ENCODE data around the gene ZNF618.
"Not testable (repeated sequence)": the region's sequence is repeated elsewhere in the genome, so short reads cannot be mapped to it uniquely, and the experiment has no call there.

ZNF618 gene

GRCh38 chr9:113984639-113985380 lies 108.7 kb downstream of the ZNF618 start:
- in situ Hi-C loops (cut with MboI; ENCODE audit: low sequenced_read_pairs), result no loop called here

DNA sequence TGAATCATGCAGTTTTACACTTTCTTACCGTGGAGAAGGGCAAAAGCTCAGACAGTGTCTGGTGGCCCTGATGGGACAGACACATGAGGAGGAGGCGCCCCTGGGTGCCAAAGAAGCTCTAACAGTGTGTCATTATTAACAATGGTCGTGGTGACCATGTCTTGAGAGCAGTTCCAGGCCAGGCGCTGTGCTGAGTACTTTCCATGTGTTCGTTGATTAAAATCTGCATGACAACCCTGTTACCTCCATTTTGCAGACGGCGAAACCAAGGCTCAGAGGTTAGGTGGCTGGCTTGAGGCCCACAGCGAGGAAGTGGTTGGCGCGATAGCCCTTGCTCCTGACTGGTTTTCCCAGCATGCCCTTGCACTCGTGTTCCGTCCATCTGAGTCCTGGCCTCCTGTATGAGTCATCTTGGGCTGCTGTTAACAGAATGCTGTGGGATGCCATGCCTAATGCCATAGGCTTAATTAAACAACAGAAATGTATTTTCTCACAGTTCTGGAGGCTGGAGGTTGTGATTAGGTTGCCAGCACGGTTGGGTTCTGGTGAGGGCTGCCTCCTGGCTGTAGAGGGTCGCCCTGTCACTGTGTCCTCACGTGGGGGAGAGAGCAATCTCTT lies 110.0 kb downstream of the ZNF618 start:
- in situ Hi-C loops (cut with MboI; ENCODE audit: low sequenced_read_pairs), result no loop called here

DNA sequence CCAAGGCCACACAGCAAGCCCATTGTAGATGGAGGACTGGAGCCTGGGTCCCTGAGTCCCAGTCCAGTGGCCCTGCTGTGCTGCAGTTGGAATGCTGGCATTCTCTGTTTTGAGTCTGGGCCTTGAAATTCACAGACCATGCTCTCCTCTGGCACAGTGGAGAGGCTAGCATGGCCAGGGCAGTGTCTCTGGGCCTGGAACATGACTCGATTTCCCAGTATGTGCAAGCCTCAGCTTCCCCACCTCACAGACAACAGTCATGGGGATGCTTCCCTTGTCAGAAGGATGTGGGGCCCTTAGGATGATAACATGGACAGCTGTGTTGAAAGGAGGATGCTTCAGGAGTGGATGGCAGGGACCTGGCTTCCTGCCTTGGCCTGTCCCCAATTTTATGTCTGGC lies 110.8 kb downstream of the ZNF618 start:
- in situ Hi-C loops (cut with MboI; ENCODE audit: low sequenced_read_pairs), result no loop called here

DNA sequence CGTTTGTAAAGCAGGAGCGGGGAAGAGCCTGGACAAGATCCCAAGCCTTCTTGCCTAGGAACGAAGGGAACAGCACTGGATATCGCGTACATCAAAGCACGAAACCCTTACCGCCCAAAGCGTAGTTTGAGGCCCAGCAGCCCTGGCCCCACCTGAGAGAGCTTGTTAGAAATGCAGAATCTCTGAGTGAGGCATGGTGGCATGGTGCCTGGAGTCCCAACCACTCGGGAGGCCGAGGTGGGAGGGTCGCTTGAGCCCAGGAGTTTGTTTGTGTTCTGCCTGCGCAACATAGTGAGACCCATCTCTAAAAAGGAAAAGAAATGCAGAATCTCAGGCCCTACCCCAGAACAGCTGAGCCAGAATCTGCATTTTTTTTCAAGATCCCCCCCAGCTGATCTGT lies 111.4 kb downstream of the ZNF618 start:
- in situ Hi-C loops (cut with MboI; ENCODE audit: low sequenced_read_pairs), result no loop called here

DNA sequence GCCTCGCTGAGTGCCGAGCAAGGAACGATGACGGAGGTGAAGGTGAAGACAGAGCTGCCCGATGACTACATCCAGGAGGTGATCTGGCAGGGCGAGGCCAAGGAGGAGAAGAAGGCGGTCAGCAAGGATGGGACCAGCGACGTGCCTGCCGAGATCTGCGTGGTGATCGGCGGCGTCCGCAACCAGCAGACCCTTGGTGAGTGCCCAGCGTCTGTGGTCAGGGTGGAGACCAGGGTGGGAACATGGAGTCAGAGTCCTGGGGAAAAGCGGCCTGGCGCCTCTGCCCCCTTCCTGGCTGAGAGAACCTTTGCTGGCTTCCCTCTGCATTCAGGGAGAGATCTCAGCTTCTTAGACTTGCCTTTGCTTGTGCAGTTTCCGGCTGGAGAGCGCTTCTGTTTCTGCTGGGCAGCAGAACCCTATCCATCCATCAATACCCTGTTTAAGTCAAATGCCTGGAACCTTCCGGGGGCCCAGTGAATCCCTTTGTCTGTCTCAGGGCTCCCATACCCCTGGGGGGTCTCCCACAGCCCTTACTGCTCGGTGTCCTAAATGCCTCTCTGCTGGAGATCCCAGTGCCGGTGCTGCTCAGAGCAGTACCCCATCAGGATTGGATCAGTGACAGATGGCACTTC lies 112.4 kb downstream of the ZNF618 start:
- in situ Hi-C loops (cut with MboI; ENCODE audit: low sequenced_read_pairs), result no loop called here

GRCh38 chr9:113989017-113989713 lies 113.1 kb downstream of the ZNF618 start:
- in situ Hi-C loops (cut with MboI; ENCODE audit: low sequenced_read_pairs), result no loop called here

- in situ Hi-C loops (cut with MboI; ENCODE audit: low sequenced_read_pairs), result no loop called here
Observed at GRCh38 chr9:113989714-113990569, 113.8 kb downstream of the ZNF618 start.

DNA sequence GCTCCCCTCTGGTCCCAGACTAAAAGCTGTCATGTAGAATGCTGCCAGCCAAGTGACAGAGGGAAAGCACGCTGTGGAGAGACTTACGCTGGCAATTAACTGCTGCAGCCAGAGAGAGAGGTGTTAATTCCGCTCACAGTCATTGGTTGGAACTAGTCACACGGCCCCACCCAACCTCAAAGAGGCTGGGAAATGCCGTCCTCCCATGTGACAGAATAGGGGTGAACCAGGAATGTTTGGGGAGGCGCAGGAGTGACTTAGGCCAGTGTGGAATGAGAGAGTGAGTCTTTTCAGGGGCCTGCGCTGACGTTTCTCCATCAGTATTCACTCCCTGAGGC lies 114.4 kb downstream of the ZNF618 start:
- in situ Hi-C loops (cut with MboI; ENCODE audit: low sequenced_read_pairs), result no loop called here

- in situ Hi-C loops (cut with MboI; ENCODE audit: low sequenced_read_pairs), result no loop called here
Observed at GRCh38 chr9:113990975-113991471, 114.9 kb downstream of the ZNF618 start.

GRCh38 chr9:113991714-113992113 lies 115.6 kb downstream of the ZNF618 start:
- in situ Hi-C loops (cut with MboI; ENCODE audit: low sequenced_read_pairs), result no loop called here

DNA sequence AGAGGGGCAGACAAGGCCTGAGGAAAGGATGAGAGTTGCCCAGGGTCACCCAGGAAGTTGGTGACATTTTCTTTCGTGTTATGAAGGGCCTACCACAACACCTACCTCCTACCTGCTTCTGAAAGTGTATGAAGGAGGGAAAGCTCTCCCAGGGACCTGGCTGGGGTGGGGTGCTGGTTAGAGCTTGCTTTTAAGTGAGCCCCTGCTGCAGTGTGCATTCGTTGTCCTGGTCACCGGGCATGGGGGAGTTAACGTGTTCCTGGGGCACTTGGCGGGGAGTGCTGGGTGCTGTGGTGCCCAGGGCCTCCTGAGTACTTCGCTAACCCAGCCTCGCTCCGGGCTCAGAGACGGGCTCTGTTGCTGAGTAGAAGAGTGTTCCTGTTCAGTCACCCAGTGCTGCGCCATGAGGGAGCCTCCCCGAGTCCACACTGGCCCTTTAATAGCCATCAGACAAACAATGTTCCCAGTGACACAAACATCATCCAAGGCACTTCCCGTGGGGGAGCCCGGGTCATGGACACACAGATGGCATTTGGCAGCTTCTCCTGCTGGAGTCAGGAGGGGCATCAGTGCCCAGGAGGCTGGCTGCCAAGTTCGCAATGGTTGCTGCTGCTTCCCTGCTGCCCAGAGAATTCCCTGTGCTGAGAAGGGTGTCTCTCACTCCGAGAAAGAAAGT lies 116.3 kb downstream of the ZNF618 start:
- in situ Hi-C loops (cut with MboI; ENCODE audit: low sequenced_read_pairs), result no loop called here

DNA sequence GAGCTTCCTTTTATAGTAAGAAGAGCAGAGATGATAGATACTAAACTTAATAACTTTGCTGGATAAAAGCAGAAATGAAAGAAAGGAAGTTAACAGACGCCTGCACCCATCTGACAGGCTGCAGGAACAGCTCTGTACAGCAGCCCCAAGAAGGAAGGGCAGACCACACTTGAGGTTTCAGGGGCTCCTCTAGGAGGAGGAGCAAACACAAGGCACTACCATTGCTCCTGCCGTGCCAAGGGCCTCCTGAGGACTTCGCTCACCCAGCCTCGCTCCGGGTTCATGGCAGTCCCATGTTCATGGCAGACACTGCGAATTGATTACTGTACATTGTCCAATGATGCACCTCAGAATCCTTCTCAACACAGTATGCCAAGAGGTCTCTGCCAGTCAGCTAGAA lies 116.9 kb downstream of the ZNF618 start:
- in situ Hi-C loops (cut with MboI; ENCODE audit: low sequenced_read_pairs), result no loop called here

GRCh38 chr9:113993838-113994540 lies 117.9 kb downstream of the ZNF618 start:
- in situ Hi-C loops (cut with MboI; ENCODE audit: low sequenced_read_pairs), result no loop called here

GRCh38 chr9:113995401-113995800 lies 119.3 kb downstream of the ZNF618 start:
- in situ Hi-C loops (cut with MboI; ENCODE audit: low sequenced_read_pairs), result no loop called here

GRCh38 chr9:113995963-113996362 lies 119.9 kb downstream of the ZNF618 start:
- in situ Hi-C loops (cut with MboI; ENCODE audit: low sequenced_read_pairs), result no loop called here

DNA sequence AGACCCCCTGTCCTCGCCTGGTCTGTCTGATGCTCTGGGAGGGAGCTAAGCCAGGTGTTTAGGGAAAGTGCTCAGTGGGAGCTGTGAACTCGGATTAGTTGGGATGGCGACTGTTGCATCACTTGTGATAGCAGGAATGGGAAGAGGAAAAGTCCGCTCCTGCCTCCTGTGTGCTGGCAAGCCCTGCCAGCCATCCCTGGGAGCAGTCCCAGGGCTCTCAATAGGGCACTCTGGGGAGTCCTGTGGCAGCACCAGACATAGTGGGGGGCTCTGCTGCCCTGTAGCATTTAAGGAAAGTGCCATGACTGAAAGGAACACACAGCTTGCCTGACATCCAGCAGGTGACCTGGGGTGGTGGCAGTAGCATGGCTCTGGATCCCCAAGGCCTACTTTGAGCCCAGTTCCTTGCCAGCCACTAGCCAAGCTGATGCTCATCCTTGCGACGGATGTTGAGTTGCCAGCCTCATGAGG lies 120.5 kb downstream of the ZNF618 start:
- in situ Hi-C loops (cut with MboI; ENCODE audit: low sequenced_read_pairs), result no loop called here

- in situ Hi-C loops (cut with MboI; ENCODE audit: low sequenced_read_pairs), result not testable (repeated sequence)
Observed at GRCh38 chr9:113997064-113997463, 121.0 kb downstream of the ZNF618 start.

DNA sequence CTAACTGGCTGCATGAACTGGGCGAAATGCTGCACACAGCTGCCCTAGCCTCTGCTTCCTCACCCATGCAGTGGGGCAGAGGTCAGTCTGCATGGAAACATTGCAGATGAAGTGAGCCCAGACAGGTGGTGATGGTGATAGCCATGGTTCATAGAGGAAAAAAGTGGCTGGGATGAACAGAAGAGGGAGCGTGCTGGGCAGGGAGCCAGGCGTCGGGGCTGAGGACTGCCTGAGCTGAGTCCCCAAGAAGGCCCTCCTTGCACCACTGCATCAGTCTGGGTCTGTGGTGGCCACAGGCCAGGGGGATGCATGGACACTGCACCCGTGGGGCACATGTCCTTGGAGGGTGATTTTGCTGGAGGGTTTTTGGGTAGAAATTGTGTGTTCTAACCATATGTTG lies 121.5 kb downstream of the ZNF618 start:
- in situ Hi-C loops (cut with MboI; ENCODE audit: low sequenced_read_pairs), result no loop called here

DNA sequence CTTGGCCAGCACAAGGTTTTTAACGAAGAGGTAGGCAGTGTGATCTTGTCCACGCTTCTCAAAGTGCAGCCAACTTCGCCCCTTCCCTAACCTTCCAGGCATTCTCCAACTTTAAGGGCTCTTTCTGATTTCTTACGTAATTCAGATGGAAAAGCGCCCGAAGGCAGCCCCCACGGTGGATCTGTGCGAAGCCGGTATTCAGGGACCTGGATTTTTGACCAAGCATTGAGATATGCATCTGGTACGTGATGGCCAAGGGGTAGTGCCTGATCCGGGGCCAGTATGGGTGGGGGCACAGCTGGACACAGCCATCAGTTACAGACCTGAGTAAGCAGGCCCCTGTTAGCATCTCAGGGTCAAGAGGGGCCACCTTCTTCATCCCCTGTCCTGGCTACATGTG lies 122.0 kb downstream of the ZNF618 start:
- in situ Hi-C loops (cut with MboI; ENCODE audit: low sequenced_read_pairs), result no loop called here
